Stimulated activated CD8-positive, alpha-beta memory T cell treated with anti-CD3 and anti-CD28 coated beads, Interleukin-15, amount 100 ng/mL, for 24 hours (primary cell): ENCODE measurements around the gene GLP2R.

ENCODE experiments used
- DNase-seq: peaks from one replicate; pipeline ENCODE4 v3.0.0-alpha.2; 2020; ENCODE audit warnings: low read depth

GLP2R gene

GRCh38 chr17:9922012-9922848 is 96.5 kb downstream of the GLP2R start:
- no peak for DNase-seq

DNA sequence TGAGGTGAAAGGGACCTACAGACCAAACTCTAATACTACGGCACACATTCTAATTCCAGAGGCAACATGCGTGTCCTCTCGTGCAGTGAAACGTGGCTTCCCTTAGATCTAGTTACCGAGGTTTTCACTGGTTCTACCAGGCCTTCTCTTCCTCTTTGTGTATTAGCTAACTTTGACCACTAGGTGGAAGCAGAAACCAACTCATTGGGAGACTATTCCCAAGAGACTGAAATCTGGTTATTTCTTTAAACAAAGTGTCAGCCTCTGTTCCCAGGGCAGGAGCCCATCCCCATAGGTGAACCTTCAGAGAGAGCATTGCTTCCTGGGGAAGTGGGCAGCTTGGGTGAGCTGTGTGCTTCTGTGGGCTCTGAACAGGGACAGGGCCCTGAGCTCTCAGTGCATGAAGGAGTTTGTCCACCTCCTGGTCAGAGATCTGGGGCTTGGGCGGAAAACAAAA is 99.0 kb downstream of the GLP2R start:
- no peak for DNase-seq

DNA sequence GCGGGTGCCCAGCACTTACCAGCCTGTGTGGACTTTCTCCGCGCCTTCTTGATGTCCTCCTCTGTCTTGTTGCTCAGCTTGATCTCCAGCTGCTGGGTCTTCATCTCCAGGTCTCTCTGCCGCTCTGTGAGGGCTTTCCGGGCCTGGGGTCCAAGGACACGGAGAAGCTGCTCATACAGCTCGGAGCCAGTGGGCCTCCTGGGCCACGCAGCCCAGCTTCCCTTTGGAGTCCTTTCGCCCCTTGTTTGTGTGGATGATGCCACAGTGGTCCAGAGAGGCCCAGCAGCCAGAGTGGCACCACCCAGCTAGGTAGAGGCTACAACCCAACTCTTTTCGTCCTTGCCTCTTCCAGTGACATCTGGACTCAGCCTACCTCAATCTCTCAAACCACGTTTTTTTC is 99.7 kb downstream of the GLP2R start:
- no peak for DNase-seq

DNA sequence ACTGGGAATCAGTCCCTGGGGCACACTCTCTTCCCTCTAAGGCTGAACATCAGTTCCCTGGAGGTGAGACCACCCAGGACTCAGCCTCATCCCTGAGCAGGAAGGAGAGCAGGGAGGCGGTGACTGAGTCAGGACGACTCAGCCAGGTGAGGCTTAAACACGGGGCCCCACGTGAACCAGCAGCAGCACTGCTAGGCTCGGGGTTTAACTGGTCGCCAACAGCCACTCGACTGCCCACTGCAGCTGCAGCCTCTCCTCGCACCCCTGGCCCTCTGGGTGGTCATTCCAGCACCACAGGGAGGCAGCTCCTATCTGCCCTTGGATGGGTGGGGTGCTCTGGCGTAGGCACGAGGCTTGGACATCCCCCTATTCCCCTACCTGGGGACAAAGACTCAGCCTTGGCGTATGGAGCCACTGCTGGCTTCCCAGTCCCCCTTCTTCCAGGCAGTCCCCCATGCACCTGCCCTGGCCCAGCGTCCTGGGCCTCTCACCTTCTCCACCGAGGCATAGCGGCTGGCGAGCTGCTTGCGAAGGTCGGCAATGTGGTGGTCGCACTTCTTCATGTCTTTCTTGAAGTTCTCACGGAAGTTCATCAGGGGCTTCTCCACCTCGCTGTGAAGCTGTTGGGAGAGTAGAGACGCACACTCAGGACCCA is 100.6 kb downstream of the GLP2R start:
- DNase-seq = no peak

DNA sequence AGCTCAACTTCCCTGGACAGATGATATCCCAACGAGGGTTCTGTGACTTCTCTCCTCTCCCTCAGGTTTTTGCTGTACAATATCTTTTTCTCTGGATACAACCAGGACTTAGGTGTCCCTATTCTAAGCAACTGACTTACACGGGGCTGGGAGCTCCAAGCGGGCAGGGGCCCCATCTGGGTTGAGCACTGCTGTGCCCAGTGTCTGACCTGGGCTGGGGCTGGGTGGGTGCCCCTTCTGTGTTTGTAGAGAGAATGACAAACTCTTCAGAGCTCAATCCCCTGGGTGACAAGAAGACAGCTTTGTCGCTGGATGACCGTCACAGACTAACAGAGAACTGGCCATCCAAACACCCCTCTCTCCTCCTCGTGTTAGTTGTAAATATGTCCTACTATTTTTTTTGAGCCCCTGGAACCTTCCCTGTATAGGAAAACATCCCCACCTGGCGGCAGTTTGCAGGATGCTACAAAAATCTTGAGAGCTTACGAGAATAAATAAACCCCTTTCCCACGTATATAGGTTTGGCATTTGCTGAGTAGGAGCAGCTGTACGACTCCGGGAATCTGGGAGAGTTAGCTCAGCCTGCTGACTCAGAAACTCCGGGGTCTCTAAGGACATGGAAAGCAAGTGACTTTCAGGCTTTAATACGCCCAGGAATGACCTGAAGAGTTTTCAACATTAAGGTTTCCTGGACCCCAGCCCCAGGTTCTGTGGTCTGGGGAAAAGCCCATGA is 103.0 kb downstream of the GLP2R start:
- no peak for DNase-seq

- DNase-seq = no peak
Measured at GRCh38 chr17:9929871-9930270, 104.1 kb downstream of the GLP2R start.

- DNase-seq = no peak
Measured at GRCh38 chr17:9931144-9931741, 105.5 kb downstream of the GLP2R start.

GRCh38 chr17:9932491-9932890 is 106.8 kb downstream of the GLP2R start:
- DNase-seq = no peak

GRCh38 chr17:9934331-9934730 is 108.6 kb downstream of the GLP2R start:
- DNase-seq = no peak

- no peak for DNase-seq
Measured at GRCh38 chr17:9935408-9935807, 109.7 kb downstream of the GLP2R start.

DNA sequence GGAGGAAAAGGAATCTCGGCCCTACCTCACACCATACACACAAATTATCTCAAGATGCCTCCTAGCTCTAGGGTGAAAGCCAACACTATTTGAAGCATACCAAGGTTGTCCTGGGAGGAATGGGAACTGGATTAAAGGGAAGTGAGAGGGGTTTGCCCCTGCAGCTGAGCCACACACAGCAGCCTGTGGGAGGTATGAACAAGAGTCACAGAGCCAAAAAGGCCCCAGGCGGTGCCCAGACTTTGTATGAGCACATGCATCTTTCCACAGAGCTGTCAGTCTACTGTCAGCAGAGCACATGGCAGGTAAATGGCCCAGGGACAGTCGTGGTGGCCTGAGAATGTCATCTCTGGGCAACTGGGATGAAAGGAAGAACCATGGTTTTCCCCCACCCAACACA is 110.4 kb downstream of the GLP2R start:
- DNase-seq = no peak

GRCh38 chr17:9937241-9937761 is 111.6 kb downstream of the GLP2R start:
- no peak for DNase-seq

GRCh38 chr17:9937901-9938300 is 112.2 kb downstream of the GLP2R start:
- no peak for DNase-seq

DNA sequence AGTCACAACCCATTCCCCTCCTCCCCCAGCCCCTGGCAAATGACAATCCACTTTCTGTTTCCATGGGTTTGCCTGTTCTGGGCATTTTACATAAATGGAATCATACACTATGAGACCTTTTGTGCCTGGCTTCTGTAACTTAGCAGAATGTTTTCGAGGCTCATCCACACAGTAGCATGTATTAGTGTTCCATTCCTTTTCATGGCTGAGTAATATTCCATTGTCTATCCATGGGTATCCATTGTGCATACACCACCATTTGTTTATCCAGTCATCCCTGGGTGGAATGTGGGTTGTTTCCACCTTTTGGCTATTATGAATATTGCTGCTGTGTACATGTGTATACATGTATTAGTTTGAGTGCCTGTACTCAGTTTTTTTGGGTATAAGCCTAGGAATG is 113.0 kb downstream of the GLP2R start:
- no peak for DNase-seq

GRCh38 chr17:9940841-9941240 is 115.1 kb downstream of the GLP2R start:
- no peak for DNase-seq

DNA sequence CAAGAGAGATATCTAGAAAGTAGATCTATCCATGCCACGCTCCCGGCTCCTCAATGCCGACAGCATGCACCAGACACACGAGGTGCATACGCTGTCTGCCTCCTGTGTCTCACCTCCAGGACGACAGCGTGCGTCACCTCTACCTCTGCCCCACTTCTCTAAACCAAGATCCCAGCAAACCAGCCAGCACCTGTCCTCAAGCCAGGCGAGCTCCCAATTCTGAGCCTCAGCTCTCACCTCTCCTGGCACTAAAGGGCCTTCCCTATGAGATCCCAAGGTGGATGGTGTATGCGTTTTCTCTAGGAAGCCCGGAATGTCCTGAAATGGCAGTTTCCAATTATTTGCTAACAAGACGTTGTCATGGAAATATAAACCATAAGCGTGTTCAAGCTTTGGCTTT is 115.6 kb downstream of the GLP2R start:
- DNase-seq = no peak
